ENCODE data around the gene JOSD2.

Gene JOSD2

DNA sequence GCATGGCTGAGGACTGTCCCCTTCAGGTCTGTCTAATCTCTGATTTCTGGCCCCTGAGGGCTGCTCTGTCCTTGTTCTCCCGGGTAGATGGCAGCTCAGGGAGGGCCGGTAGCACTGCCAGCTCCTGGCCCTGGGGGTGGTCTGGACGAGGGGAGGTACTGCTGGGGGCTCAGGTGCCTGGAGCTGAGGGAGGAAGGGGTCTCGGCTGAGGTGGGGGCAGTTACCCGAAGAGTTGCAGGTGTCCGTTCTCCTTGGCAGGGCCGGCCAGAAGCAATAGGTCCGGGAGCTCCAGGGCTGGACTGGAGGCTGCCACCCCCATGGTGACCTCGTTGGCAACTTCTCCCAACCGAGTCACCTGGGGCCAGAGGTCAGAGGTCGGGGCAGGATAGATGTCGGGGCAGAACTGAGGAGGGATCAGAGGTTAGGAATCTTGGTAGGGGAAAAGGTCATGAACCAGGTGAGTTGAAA is 35.9 kb downstream of the JOSD2 start:
- TF ChIP-seq, protein P1, sequence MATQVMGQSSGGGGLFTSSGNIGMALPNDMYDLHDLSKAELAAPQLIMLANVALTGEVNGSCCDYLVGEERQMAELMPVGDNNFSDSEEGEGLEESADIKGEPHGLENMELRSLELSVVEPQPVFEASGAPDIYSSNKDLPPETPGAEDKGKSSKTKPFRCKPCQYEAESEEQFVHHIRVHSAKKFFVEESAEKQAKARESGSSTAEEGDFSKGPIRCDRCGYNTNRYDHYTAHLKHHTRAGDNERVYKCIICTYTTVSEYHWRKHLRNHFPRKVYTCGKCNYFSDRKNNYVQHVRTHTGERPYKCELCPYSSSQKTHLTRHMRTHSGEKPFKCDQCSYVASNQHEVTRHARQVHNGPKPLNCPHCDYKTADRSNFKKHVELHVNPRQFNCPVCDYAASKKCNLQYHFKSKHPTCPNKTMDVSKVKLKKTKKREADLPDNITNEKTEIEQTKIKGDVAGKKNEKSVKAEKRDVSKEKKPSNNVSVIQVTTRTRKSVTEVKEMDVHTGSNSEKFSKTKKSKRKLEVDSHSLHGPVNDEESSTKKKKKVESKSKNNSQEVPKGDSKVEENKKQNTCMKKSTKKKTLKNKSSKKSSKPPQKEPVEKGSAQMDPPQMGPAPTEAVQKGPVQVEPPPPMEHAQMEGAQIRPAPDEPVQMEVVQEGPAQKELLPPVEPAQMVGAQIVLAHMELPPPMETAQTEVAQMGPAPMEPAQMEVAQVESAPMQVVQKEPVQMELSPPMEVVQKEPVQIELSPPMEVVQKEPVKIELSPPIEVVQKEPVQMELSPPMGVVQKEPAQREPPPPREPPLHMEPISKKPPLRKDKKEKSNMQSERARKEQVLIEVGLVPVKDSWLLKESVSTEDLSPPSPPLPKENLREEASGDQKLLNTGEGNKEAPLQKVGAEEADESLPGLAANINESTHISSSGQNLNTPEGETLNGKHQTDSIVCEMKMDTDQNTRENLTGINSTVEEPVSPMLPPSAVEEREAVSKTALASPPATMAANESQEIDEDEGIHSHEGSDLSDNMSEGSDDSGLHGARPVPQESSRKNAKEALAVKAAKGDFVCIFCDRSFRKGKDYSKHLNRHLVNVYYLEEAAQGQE (IDR thresholded peaks at IDR 0.05; ENCODE audit: insufficient read depth in 1 of 2, low read depth in 2 of 2, low read length in 2 of 2) = no peak
- TF ChIP-seq POLR2AphosphoS5 (IDR thresholded peaks at IDR 0.05; ENCODE audit: low read depth, low read length) = no peak
- TF ChIP-seq SIN3A (IDR thresholded peaks at IDR 0.05; ENCODE audit: borderline replicate concordance, insufficient read depth, low read length) = no peak
- TF ChIP-seq TAF1 (IDR thresholded peaks at IDR 0.05; ENCODE audit: borderline replicate concordance, insufficient read depth, low read length) = no peak

GRCh38 chr19:50468818-50469217 is 42.2 kb downstream of the JOSD2 start:
- TF ChIP-seq SIN3A (IDR thresholded peaks at IDR 0.05; ENCODE audit: borderline replicate concordance, insufficient read depth, low read length) (no peak), POLR2AphosphoS5 (IDR thresholded peaks at IDR 0.05; ENCODE audit: low read depth, low read length) (no peak), FOXP2 (optimal IDR thresholded peaks at IDR 0.05; ENCODE audit: borderline replicate concordance, extremely low read depth, extremely low read length, insufficient read depth) (no peak), TAF1 (IDR thresholded peaks at IDR 0.05; ENCODE audit: borderline replicate concordance, insufficient read depth, low read length) (no peak)
- TF ChIP-seq, protein P1 (IDR thresholded peaks at IDR 0.05; ENCODE audit: insufficient read depth in 1 of 2, low read depth in 2 of 2, low read length in 2 of 2) = no peak

DNA sequence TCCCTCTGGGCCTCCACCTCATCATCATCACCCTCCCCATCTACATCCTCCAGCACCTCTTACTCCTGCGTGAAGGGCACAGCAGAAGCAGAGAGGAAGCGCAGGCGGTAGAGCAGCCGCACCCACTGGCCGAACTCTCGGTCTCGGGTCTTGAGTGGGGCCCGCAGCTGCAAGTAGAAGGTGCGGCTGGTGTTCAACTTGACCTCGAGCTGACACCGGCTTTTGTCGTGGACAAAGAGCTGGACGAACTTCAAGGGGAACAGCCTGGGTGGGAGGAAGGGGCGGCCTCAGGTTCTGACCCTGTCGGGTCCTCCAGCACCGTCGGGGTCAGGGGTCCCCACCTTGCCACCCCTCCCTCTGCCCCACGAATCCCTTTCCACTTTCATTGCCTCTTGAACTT is 43.4 kb downstream of the JOSD2 start:
- TF ChIP-seq FOXP2 (optimal IDR thresholded peaks at IDR 0.05; ENCODE audit: borderline replicate concordance, extremely low read depth, extremely low read length, insufficient read depth) (no peak), SIN3A (IDR thresholded peaks at IDR 0.05; ENCODE audit: borderline replicate concordance, insufficient read depth, low read length) (no peak), POLR2AphosphoS5 (IDR thresholded peaks at IDR 0.05; ENCODE audit: low read depth, low read length) (no peak), TAF1 (IDR thresholded peaks at IDR 0.05; ENCODE audit: borderline replicate concordance, insufficient read depth, low read length) (no peak)
- TF ChIP-seq, protein P1 (IDR thresholded peaks at IDR 0.05; ENCODE audit: insufficient read depth in 1 of 2, low read depth in 2 of 2, low read length in 2 of 2) = no peak

GRCh38 chr19:50466706-50467039 is 44.3 kb downstream of the JOSD2 start:
- no peak for TF ChIP-seq SIN3A (IDR thresholded peaks at IDR 0.05; ENCODE audit: borderline replicate concordance, insufficient read depth, low read length)
- no peak for TF ChIP-seq POLR2AphosphoS5 (IDR thresholded peaks at IDR 0.05; ENCODE audit: low read depth, low read length)
- TF ChIP-seq FOXP2 (optimal IDR thresholded peaks at IDR 0.05; ENCODE audit: borderline replicate concordance, extremely low read depth, extremely low read length, insufficient read depth) = no peak
- TF ChIP-seq, protein P1 (IDR thresholded peaks at IDR 0.05; ENCODE audit: insufficient read depth in 1 of 2, low read depth in 2 of 2, low read length in 2 of 2) = no peak
- no peak for TF ChIP-seq TAF1 (IDR thresholded peaks at IDR 0.05; ENCODE audit: borderline replicate concordance, insufficient read depth, low read length)
